IPS-20b (cell line): ENCODE results near the gene SH3RF3.

ENCODE experiments used
- H3K27ac ChIP-seq: one replicate; pipeline ENCODE4 v1.5.1; 2013; ENCODE audit warnings: low read length
- H3K27me3 ChIP-seq: 2 replicates; pipeline ENCODE4 v1.6.1; 2013; ENCODE audit warnings: mild to moderate bottlenecking, low read length, inconsistent platforms; ENCODE audit not compliant: insufficient read depth
- H3K36me3 ChIP-seq: 2 replicates; pipeline ENCODE4 v1.6.1; 2013; ENCODE audit warnings: low read depth, mild to moderate bottlenecking, inconsistent platforms, low read length, moderate library complexity; ENCODE audit not compliant: insufficient read depth
- H3K4me1 ChIP-seq: 2 replicates; pipeline ENCODE4 v1.6.1; 2013; ENCODE audit warnings: mild to moderate bottlenecking, control low read depth, inconsistent platforms, low read length, moderate library complexity; ENCODE audit not compliant: insufficient read depth
- H3K4me3 ChIP-seq: 2 replicates; pipeline ENCODE4 v1.5.1; 2013; ENCODE audit warnings: mild to moderate bottlenecking, low read length, inconsistent platforms
- H3K9ac ChIP-seq: 2 replicates; pipeline ENCODE4 v1.6.1; 2013; ENCODE audit warnings: low read depth, mild to moderate bottlenecking, inconsistent platforms, low read length, moderate library complexity
- H3K9me3 ChIP-seq: 2 replicates; pipeline ENCODE4 v1.6.1; 2013; ENCODE audit warnings: mild to moderate bottlenecking, low read depth, low read length, inconsistent platforms; ENCODE audit not compliant: insufficient read depth

SH3RF3 gene

GRCh38 chr2:109522063-109522374, 393.0 kb downstream of the SH3RF3 start:
- no peaks in the 10 kb centered on the region for H3K4me1 ChIP-seq
- no peaks in the 10 kb centered on the region for H3K27me3 ChIP-seq
- H3K36me3 ChIP-seq = no peaks in the 10 kb centered on the region
- no peak overlapping the region for H3K4me3 ChIP-seq
- H3K9me3 ChIP-seq = no peaks in the 10 kb centered on the region
- H3K9ac ChIP-seq = no peak overlapping the region
- H3K27ac ChIP-seq = no peak overlapping the region

- H3K27ac ChIP-seq = no peak overlapping the region
- H3K36me3 ChIP-seq = no peaks in the 10 kb centered on the region
- no peaks in the 10 kb centered on the region for H3K27me3 ChIP-seq
- H3K9ac ChIP-seq = no peak overlapping the region
- no peak overlapping the region for H3K4me3 ChIP-seq
- no peaks in the 10 kb centered on the region for H3K9me3 ChIP-seq
- no peaks in the 10 kb centered on the region for H3K4me1 ChIP-seq
These were observed 394.1 kb downstream of the SH3RF3 start for GRCh38 chr2:109523121-109523520.

- no peaks in the 10 kb centered on the region for H3K9me3 ChIP-seq
- H3K4me1 ChIP-seq = no peaks in the 10 kb centered on the region
- no peaks in the 10 kb centered on the region for H3K27me3 ChIP-seq
- no peak overlapping the region for H3K4me3 ChIP-seq
- no peak overlapping the region for H3K27ac ChIP-seq
- H3K36me3 ChIP-seq = no peaks in the 10 kb centered on the region
- H3K9ac ChIP-seq = no peak overlapping the region
These were observed 394.7 kb downstream of the SH3RF3 start for GRCh38 chr2:109523536-109524361.

- Histone ChIP-seq H3K9ac (no peak overlapping the region), H3K36me3 (no peaks in the 10 kb centered on the region), H3K27me3 (no peaks in the 10 kb centered on the region), H3K4me1 (no peaks in the 10 kb centered on the region), H3K9me3 (no peaks in the 10 kb centered on the region), H3K4me3 (no peak overlapping the region), H3K27ac (no peak overlapping the region)
These were observed 396.8 kb downstream of the SH3RF3 start for GRCh38 chr2:109525836-109526235.

- no peak overlapping the region for H3K27ac ChIP-seq
- H3K9ac ChIP-seq = no peak overlapping the region
- no peaks in the 10 kb centered on the region for H3K36me3 ChIP-seq
- no peaks in the 10 kb centered on the region for H3K27me3 ChIP-seq
- H3K9me3 ChIP-seq = no peaks in the 10 kb centered on the region
- H3K4me1 ChIP-seq = no peaks in the 10 kb centered on the region
- H3K4me3 ChIP-seq = no peak overlapping the region
These were observed 397.5 kb downstream of the SH3RF3 start for GRCh38 chr2:109526442-109526970.

GRCh38 chr2:109527079-109527478, 398.1 kb downstream of the SH3RF3 start:
- H3K36me3 ChIP-seq = no peaks in the 10 kb centered on the region

GRCh38 chr2:109527846-109528705, 399.1 kb downstream of the SH3RF3 start:
- no peaks in the 10 kb centered on the region for H3K9me3 ChIP-seq
- no peaks in the 10 kb centered on the region for H3K4me1 ChIP-seq
- H3K27ac ChIP-seq = no peak overlapping the region
- H3K9ac ChIP-seq = no peak overlapping the region
- no peak overlapping the region for H3K4me3 ChIP-seq
- no peaks in the 10 kb centered on the region for H3K36me3 ChIP-seq
- H3K27me3 ChIP-seq = no peaks in the 10 kb centered on the region

More at GRCh38 chr2:109527079-109527478, 398.1 kb downstream of the SH3RF3 start:
- Histone ChIP-seq H3K9me3 (no peaks in the 10 kb centered on the region), H3K4me3 (no peak overlapping the region), H3K27ac (no peak overlapping the region), H3K27me3 (no peaks in the 10 kb centered on the region), H3K4me1 (no peaks in the 10 kb centered on the region), H3K9ac (no peak overlapping the region)

- H3K36me3 ChIP-seq = no peaks in the 10 kb centered on the region
- no peak overlapping the region for H3K27ac ChIP-seq
- H3K4me3 ChIP-seq = no peak overlapping the region
- H3K9me3 ChIP-seq = no peaks in the 10 kb centered on the region
- no peaks in the 10 kb centered on the region for H3K4me1 ChIP-seq
- H3K27me3 ChIP-seq = no peaks in the 10 kb centered on the region
- H3K9ac ChIP-seq = no peak overlapping the region
These were observed 400.0 kb downstream of the SH3RF3 start for GRCh38 chr2:109528811-109529501.

GRCh38 chr2:109529532-109530449, 400.8 kb downstream of the SH3RF3 start:
- Histone ChIP-seq H3K27me3 (no peaks in the 10 kb centered on the region), H3K27ac (no peak overlapping the region), H3K9me3 (no peaks in the 10 kb centered on the region), H3K4me1 (no peaks in the 10 kb centered on the region), H3K4me3 (no peak overlapping the region), H3K9ac (no peak overlapping the region), H3K36me3 (no peaks in the 10 kb centered on the region)

- H3K27ac ChIP-seq = no peak overlapping the region
- no peak overlapping the region for H3K4me3 ChIP-seq
- H3K9ac ChIP-seq = no peak overlapping the region
- H3K9me3 ChIP-seq = no peaks in the 10 kb centered on the region
- H3K27me3 ChIP-seq = no peaks in the 10 kb centered on the region
- no peaks in the 10 kb centered on the region for H3K36me3 ChIP-seq
- H3K4me1 ChIP-seq = 0 out of 2 replicates have a peak, but pooled peaks cover 3% of the 10 kb centered on the region
These were observed 401.7 kb downstream of the SH3RF3 start for GRCh38 chr2:109530712-109531111.

GRCh38 chr2:109531221-109531620, 402.2 kb downstream of the SH3RF3 start:
- Histone ChIP-seq H3K4me3 (no peak overlapping the region), H3K27me3 (no peaks in the 10 kb centered on the region), H3K9ac (no peak overlapping the region), H3K9me3 (no peaks in the 10 kb centered on the region), H3K4me1 (0 out of 2 replicates have a peak, but pooled peaks cover 3% of the 10 kb centered on the region), H3K36me3 (no peaks in the 10 kb centered on the region), H3K27ac (no peak overlapping the region)
